ENCODE results near the gene LIMA1. TPM values are rescaled to one million over a fixed set of nuclear protein-coding genes. Genes with fewer than 3 reads are reported as not detected.
"Not testable (repeated sequence)": the region's sequence is repeated elsewhere in the genome, so short reads cannot be mapped to it uniquely, and the experiment has no call there.

The LIMA1 gene
- total RNA-seq, 1 experiment from 2014 or later = 53.2 TPM

- DNase-seq (ENCODE audit: low read depth) = no peak
Observed at GRCh38 chr12:50248883-50249282, 34.4 kb downstream of the LIMA1 start.

GRCh38 chr12:50248411-50248810 lies 34.9 kb downstream of the LIMA1 start:
- DNase-seq (ENCODE audit: low read depth) = no peak

- DNase-seq (ENCODE audit: low read depth) = not testable (repeated sequence)
Observed at GRCh38 chr12:50247665-50248064, 35.7 kb downstream of the LIMA1 start.

GRCh38 chr12:50246873-50247612 lies 36.3 kb downstream of the LIMA1 start:
- DNase-seq (ENCODE audit: low read depth) = peak; percentile 100

- DNase-seq (ENCODE audit: low read depth) = no peak
Observed at GRCh38 chr12:50246197-50246865, 37.0 kb downstream of the LIMA1 start.

- no peak for DNase-seq (ENCODE audit: low read depth)
Observed at GRCh38 chr12:50243507-50243906, 39.8 kb downstream of the LIMA1 start.

- peak; percentile 47 for DNase-seq (ENCODE audit: low read depth)
Observed at GRCh38 chr12:50242751-50243191, 40.5 kb downstream of the LIMA1 start.

- DNase-seq (ENCODE audit: low read depth) = no peak
Observed at GRCh38 chr12:50241178-50241577, 42.1 kb downstream of the LIMA1 start.

- DNase-seq (ENCODE audit: low read depth) = no peak
Observed at GRCh38 chr12:50240792-50241114, 42.6 kb downstream of the LIMA1 start.

GRCh38 chr12:50240096-50240791 lies 43.1 kb downstream of the LIMA1 start:
- DNase-seq (ENCODE audit: low read depth) = no peak

- DNase-seq (ENCODE audit: low read depth) = no peak
Observed at GRCh38 chr12:50239355-50239891, 43.9 kb downstream of the LIMA1 start.

GRCh38 chr12:50234347-50234746 lies 49.0 kb downstream of the LIMA1 start:
- peak; percentile 71 for DNase-seq (ENCODE audit: low read depth)

- DNase-seq (ENCODE audit: low read depth) = no peak
Observed at GRCh38 chr12:50232771-50233209, 50.5 kb downstream of the LIMA1 start.

- DNase-seq (ENCODE audit: low read depth) = no peak
Observed at GRCh38 chr12:50232206-50232605, 51.1 kb downstream of the LIMA1 start.

GRCh38 chr12:50231346-50231745 lies 52.0 kb downstream of the LIMA1 start:
- DNase-seq (ENCODE audit: low read depth) = no peak

- no peak for DNase-seq (ENCODE audit: low read depth)
Observed at GRCh38 chr12:50230217-50230616, 53.1 kb downstream of the LIMA1 start.

- peak; percentile 90 for DNase-seq (ENCODE audit: low read depth)
Observed at GRCh38 chr12:50224026-50224692, 59.2 kb downstream of the LIMA1 start.

- DNase-seq (ENCODE audit: low read depth) = peak; percentile 87
Observed at GRCh38 chr12:50222275-50222783, 61.0 kb downstream of the LIMA1 start.

- DNase-seq (ENCODE audit: low read depth) = peak; percentile 68
Observed at GRCh38 chr12:50221228-50222008, 61.9 kb downstream of the LIMA1 start.

- DNase-seq (ENCODE audit: low read depth) = peak; percentile 70
Observed at GRCh38 chr12:50220363-50220995, 62.8 kb downstream of the LIMA1 start.

Measured in HT1080 (cell line).